Activated CD4-positive, alpha-beta T cell treated with anti-CD3 and anti-CD28 coated beads, Interleukin-2, amount 50 U/mL, for 1 hour (primary cell): ENCODE results near the gene BEND7.
"Not testable (repeated sequence)": the region's sequence is repeated elsewhere in the genome, so short reads cannot be mapped to it uniquely, and the experiment has no call there.

ENCODE experiments used
- DNase-seq: peaks from one replicate; pipeline ENCODE4 v3.0.0-alpha.2; 2020

The BEND7 gene

GRCh38 chr10:13416760-13417159 is 112.1 kb downstream of the BEND7 start:
- no peak for DNase-seq

GRCh38 chr10:13414855-13415254 is 114.0 kb downstream of the BEND7 start:
- DNase-seq: no peak

GRCh38 chr10:13414137-13414536 is 114.7 kb downstream of the BEND7 start:
- DNase-seq: no peak

- DNase-seq: no peak
These were observed 115.9 kb downstream of the BEND7 start for GRCh38 chr10:13412894-13413293.

GRCh38 chr10:13404791-13405190 is 124.0 kb downstream of the BEND7 start:
- DNase-seq: no peak

GRCh38 chr10:13404305-13404759 is 124.5 kb downstream of the BEND7 start:
- no peak for DNase-seq

- not testable (repeated sequence) for DNase-seq
These were observed 125.4 kb downstream of the BEND7 start for GRCh38 chr10:13403426-13403825.

- DNase-seq: no peak
These were observed 126.8 kb downstream of the BEND7 start for GRCh38 chr10:13402021-13402420.

GRCh38 chr10:13401142-13401541 is 127.7 kb downstream of the BEND7 start:
- DNase-seq: no peak

- DNase-seq: no peak
These were observed 128.4 kb downstream of the BEND7 start for GRCh38 chr10:13400196-13400965.

GRCh38 chr10:13399752-13400151 is 129.1 kb downstream of the BEND7 start:
- DNase-seq: no peak

GRCh38 chr10:13399236-13399635 is 129.6 kb downstream of the BEND7 start:
- DNase-seq: no peak

- no peak for DNase-seq
These were observed 131.8 kb downstream of the BEND7 start for GRCh38 chr10:13397052-13397451.

GRCh38 chr10:13396369-13396768 is 132.4 kb downstream of the BEND7 start:
- no peak for DNase-seq

GRCh38 chr10:13395540-13395939 is 133.3 kb downstream of the BEND7 start:
- no peak for DNase-seq

- DNase-seq: no peak
These were observed 135.2 kb downstream of the BEND7 start for GRCh38 chr10:13393640-13394039.

GRCh38 chr10:13392701-13393100 is 136.1 kb downstream of the BEND7 start:
- DNase-seq: no peak
